Body of pancreas (tissue), 4 donors: ENCODE measurements around the gene QPRT. TPM values are rescaled to one million over a fixed set of nuclear protein-coding genes. Genes with fewer than 3 reads are reported as not detected.

Experiments
- ATAC-seq: fragments of 150-250 bp; one replicate; pipeline ENCODE4 v1.9.1; 2016
- DNase-seq, 4 donors: peaks; one replicate each; pipeline ENCODE4 v3.0.0-alpha.2; 2019
- H3K27ac ChIP-seq, 4 donors: fragments of 200-600 bp; sonication (generic); 1 replicate in 3 of 4; 2 replicates in 1 of 4; pipeline versions ENCODE4 v1.5.1 to v1.6.1; 2016 to 2019; ENCODE audit warnings: mild to moderate bottlenecking in 1 of 4, mixed read lengths in 1 of 4, moderate library complexity in 1 of 4
- H3K27me3 ChIP-seq, 2 donors: fragments of 200-600 bp; sonication (generic); one replicate each; pipeline ENCODE4 v1.6.0; 2016; ENCODE audit warnings: mild to moderate bottlenecking in 1 of 2
- H3K36me3 ChIP-seq, 2 donors: fragments of 200-600 bp; sonication (generic); replicated peaks in 1 of 2; 2 replicates each; pipeline ENCODE4 v1.5.1; 2016; ENCODE audit warnings: low read depth in 2 of 2; ENCODE audit not compliant: insufficient read depth in 1 of 2
- H3K4me1 ChIP-seq: fragments of 200-600 bp; sonication (generic); one replicate; pipeline ENCODE4 v1.6.0; 2016
- H3K4me3 ChIP-seq, 2 donors: fragments of 200-600 bp; sonication (generic); 1 replicate in 1 of 2; 2 replicates in 1 of 2; pipeline ENCODE4 v1.5.1; 2016 to 2019
- H3K9me3 ChIP-seq, 3 donors: fragments of 200-600 bp; sonication (generic); 1 replicate in 2 of 3; 2 replicates in 1 of 3; pipeline ENCODE4 v1.5.1; 2016
- POLR2A ChIP-seq, 3 donors: fragments of 450-650 bp; IDR thresholded peaks; one replicate each; pipeline ENCODE4 v1.6.1; 2016; ENCODE audit warnings: antibody characterized with exemption in 3 of 3, mild to moderate bottlenecking in 2 of 3
- WGBS, 2 donors: methylation state at CpG; one replicate each; pipeline ENCODE4 v1.1.5; 2017; 5-methylcytosine and 5-hydroxymethylcytosine counted together
- intact Hi-C: fragments of 100-400 bp; cut with DNase I; formaldehyde crosslinking; loops from one replicate; pipeline ENCODE4 v1.15.1; 2023
- total RNA-seq, 2 donors: library from RNA; depleted of rRNA; stranded (reverse); fragments of >200 nt; gene quantifications; one replicate each; pipeline ENCODE4 v1.1.0, GENCODE V29; 2016
- TF ChIP-seq, protein P1 (sequence below), 7 experiments: fragments of 450-650 bp in 4 of 7; fragments of 200-600 bp in 3 of 7; sonication (generic) in 3 of 7; IDR thresholded peaks; one replicate each; pipeline ENCODE4 v1.5.1; 2016 to 2019; ENCODE audit warnings: antibody characterized with exemption in 7 of 7

Gene QPRT
- total RNA-seq, 2 donors from 2014 or later: 28.0 to 30.3 TPM

DNA sequence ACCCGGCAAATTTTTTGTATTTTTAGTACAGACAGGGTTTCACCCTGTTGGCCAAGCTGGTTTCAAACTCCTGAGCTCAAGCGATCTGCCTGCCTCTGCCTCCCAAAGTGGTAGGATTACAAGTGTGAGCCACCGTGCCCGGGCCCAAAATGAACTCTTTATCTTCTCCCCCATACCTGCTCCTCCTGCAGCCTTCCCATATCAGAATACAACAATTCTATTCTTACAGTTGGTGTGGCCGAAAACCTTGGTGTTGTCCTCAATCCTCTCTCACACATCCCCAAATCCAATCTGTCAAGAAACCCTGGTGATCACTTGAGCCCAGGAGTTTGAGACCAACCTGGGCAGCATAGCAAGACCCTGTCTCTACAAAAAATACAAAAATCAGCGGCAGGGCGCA lies 35.4 kb upstream of the QPRT start:
- ATAC-seq (no peak), DNase-seq (no peak)
- H3K36me3 ChIP-seq: no peaks in the 10 kb centered on the region
- WGBS, 2 donors: 88 to 91% methylated on average over 7 of the region's 7 CpGs
- no peak overlapping the region for H3K27ac ChIP-seq
- no peak for TF ChIP-seq POLR2A (IDR thresholded peaks at IDR 0.05)
- TF ChIP-seq, protein P1, sequence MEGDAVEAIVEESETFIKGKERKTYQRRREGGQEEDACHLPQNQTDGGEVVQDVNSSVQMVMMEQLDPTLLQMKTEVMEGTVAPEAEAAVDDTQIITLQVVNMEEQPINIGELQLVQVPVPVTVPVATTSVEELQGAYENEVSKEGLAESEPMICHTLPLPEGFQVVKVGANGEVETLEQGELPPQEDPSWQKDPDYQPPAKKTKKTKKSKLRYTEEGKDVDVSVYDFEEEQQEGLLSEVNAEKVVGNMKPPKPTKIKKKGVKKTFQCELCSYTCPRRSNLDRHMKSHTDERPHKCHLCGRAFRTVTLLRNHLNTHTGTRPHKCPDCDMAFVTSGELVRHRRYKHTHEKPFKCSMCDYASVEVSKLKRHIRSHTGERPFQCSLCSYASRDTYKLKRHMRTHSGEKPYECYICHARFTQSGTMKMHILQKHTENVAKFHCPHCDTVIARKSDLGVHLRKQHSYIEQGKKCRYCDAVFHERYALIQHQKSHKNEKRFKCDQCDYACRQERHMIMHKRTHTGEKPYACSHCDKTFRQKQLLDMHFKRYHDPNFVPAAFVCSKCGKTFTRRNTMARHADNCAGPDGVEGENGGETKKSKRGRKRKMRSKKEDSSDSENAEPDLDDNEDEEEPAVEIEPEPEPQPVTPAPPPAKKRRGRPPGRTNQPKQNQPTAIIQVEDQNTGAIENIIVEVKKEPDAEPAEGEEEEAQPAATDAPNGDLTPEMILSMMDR (IDR thresholded peaks at IDR 0.05): no peak
- H3K4me3 ChIP-seq: no peak overlapping the region
- H3K9me3 ChIP-seq: no peaks in the 10 kb centered on the region
- intact Hi-C loops: no loop called here
- H3K27me3 ChIP-seq: no peaks in the 10 kb centered on the region
- no peaks in the 10 kb centered on the region for H3K4me1 ChIP-seq

DNA sequence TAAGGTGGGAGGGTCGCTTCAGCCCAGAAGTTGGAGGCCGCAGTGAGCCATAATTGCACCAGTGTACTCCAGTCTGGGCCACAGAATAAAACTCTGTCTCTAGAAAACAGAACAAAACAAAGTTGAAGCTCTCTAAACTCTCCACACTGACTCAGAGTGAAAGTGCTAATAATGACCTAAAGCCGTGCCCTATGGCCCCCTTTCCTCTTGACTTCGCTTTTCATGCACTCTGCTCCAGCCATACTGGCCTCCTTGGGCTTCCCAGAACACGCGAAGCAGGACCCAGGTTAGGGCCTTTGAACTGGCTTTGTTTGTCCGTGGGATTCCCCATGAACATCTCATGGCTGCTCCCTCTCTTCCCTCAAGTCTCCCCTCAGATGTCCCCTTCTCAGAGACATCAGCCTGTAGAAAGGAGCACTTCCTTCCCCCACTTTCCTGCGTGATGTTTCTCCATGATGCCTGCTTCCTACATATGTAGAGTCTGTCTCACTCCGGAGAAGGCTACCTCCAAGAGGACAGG lies 34.6 kb upstream of the QPRT start:
- Histone ChIP-seq H3K4me1 (no peaks in the 10 kb centered on the region), H3K27me3 (no peaks in the 10 kb centered on the region), H3K4me3 (no peak overlapping the region), H3K36me3 (no peaks in the 10 kb centered on the region), H3K27ac (no peak overlapping the region), H3K9me3 (no peaks in the 10 kb centered on the region)
- intact Hi-C loops: no loop called here
- DNase-seq (no peak), ATAC-seq (no peak)
- WGBS, 2 donors: 82 to 87% methylated on average over 9 of the region's 9 CpGs
- no peak for TF ChIP-seq POLR2A (IDR thresholded peaks at IDR 0.05)
- TF ChIP-seq, protein P1 (IDR thresholded peaks at IDR 0.05): no peak

DNA sequence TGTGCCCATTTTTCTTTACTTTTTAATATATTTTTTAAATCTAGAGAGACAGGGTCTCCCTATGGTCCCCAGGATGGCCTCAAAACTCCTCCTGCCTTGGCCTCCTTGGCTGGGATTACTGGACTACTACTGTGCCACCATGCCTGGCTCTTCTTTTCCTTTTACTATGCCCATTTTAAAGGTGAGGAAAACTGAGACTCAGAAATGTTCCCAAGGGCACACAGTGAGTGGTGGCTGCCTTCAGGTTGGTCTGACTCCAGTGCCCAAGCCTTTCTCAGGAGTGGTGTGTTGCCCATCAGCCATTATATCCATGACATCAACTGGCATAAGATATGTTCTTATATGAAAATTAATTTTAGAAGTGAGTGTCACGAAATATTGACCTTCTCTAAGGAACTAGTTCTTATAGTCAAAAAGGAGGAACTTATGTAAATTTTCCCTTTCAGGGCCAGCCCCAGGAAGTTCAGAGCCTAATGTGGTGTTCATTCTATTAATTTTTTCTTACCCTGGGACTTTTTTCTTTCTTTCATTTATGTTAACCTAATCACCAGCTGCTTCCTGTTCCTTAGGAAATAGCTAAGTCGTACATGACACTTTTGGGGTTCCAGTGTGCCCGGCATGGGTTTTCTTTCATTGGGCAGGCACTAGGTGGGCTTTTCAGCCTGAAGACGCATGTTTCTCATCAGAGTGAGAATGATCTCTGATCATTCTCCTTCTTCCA lies 33.8 kb upstream of the QPRT start:
- TF ChIP-seq POLR2A (IDR thresholded peaks at IDR 0.05): no peak
- TF ChIP-seq, protein P1 (IDR thresholded peaks at IDR 0.05): no peak
- no peaks in the 10 kb centered on the region for H3K27me3 ChIP-seq
- ATAC-seq: no peak
- H3K9me3 ChIP-seq: no peaks in the 10 kb centered on the region
- 69 to 89% methylated on average over 4 of the region's 4 CpGs for WGBS, 2 donors
- no peaks in the 10 kb centered on the region for H3K4me1 ChIP-seq
- no peaks in the 10 kb centered on the region for H3K36me3 ChIP-seq
- intact Hi-C loops: no loop called here
- H3K4me3 ChIP-seq: no peak overlapping the region
- no peak for DNase-seq
- no peak overlapping the region for H3K27ac ChIP-seq

DNA sequence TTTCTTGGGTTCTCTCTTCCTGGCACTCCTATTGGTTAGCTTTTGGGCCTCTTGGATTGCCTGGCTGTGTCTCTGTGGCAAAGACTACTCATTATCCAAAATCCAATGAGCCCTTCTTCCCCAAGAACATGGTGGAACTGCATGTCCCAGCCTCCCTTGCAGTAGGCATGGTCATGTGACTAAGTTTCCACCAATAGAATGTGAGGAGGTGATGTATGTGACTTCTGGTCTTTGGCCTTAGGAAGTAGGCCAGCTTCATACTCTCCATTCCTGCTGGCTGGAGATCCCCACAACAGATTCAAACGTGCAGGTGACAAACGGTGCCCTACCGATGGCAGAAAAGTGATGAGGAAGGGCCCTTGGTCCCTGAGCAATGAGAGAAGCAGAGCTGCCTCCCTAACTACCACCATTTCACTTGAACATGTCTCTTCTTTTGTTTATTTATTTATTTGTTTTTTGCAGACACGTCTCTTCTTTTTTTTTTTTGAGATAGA lies 33.2 kb upstream of the QPRT start:
- DNase-seq: no peak
- H3K4me3 ChIP-seq: no peak overlapping the region
- no peaks in the 10 kb centered on the region for H3K27me3 ChIP-seq
- no peaks in the 10 kb centered on the region for H3K4me1 ChIP-seq
- no peak for ATAC-seq
- 64 to 67% methylated on average over 4 of the region's 4 CpGs for WGBS, 2 donors
- no peak overlapping the region for H3K27ac ChIP-seq
- intact Hi-C loops: no loop called here
- no peaks in the 10 kb centered on the region for H3K9me3 ChIP-seq
- TF ChIP-seq, protein P1 (IDR thresholded peaks at IDR 0.05): no peak
- no peak for TF ChIP-seq POLR2A (IDR thresholded peaks at IDR 0.05)
- H3K36me3 ChIP-seq: no peaks in the 10 kb centered on the region

DNA sequence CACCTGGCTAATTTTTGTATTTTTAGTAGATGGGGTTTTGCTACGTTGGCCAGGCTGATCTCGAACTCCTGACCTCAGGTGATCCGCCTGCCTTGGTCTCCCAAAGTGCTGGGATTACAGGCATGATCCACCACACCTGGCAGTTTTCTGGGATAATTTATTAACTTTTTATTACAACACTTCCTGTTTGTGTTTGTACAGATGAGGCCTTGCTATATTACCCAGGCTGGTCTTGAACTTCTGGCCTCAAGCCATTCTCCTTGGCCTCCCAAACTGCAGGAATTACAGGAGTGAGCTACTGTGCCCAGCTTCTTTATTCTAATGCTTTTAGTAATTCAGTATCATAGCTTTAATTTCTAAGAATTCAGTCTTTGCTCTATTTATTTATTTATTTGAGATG lies 32.0 kb upstream of the QPRT start:
- intact Hi-C loops: no loop called here
- WGBS, 2 donors: 93 to 98% methylated on average over 3 of the region's 3 CpGs
- no peak for ATAC-seq
- H3K9me3 ChIP-seq: no peaks in the 10 kb centered on the region
- DNase-seq: no peak
- H3K36me3 ChIP-seq: no peaks in the 10 kb centered on the region
- H3K27me3 ChIP-seq: no peaks in the 10 kb centered on the region
- no peak overlapping the region for H3K27ac ChIP-seq
- no peaks in the 10 kb centered on the region for H3K4me1 ChIP-seq
- TF ChIP-seq, protein P1 (IDR thresholded peaks at IDR 0.05): no peak
- no peak for TF ChIP-seq POLR2A (IDR thresholded peaks at IDR 0.05)
- H3K4me3 ChIP-seq: no peak overlapping the region
